DOHH2 (cell line): ENCODE data around the gene PRIM1.
"Not testable (repeated sequence)": the region's sequence is repeated elsewhere in the genome, so short reads cannot be mapped to it uniquely, and the experiment has no call there.

Experiments
- EZH2phosphoT487 ChIP-seq: fragments of 200-600 bp; sonication (generic); IDR thresholded peaks from 2 replicates; pipeline ENCODE4 v1.6.1; 2017; ENCODE audit warnings: borderline replicate concordance, mild to moderate bottlenecking, antibody characterized with exemption, low read length, moderate library complexity, mixed read lengths
- TF ChIP-seq, protein P1 (sequence below): fragments of 200-600 bp; sonication (generic); IDR thresholded peaks from one replicate; pipeline ENCODE4 v1.5.1; 2014; ENCODE audit warnings: antibody characterized with exemption, mild to moderate bottlenecking, low read depth, low read length; ENCODE audit not compliant: poor library complexity, severe bottlenecking

GRCh38 chr12:56799345-56799744, 47.2 kb upstream of the PRIM1 start:
- TF ChIP-seq, protein P1, sequence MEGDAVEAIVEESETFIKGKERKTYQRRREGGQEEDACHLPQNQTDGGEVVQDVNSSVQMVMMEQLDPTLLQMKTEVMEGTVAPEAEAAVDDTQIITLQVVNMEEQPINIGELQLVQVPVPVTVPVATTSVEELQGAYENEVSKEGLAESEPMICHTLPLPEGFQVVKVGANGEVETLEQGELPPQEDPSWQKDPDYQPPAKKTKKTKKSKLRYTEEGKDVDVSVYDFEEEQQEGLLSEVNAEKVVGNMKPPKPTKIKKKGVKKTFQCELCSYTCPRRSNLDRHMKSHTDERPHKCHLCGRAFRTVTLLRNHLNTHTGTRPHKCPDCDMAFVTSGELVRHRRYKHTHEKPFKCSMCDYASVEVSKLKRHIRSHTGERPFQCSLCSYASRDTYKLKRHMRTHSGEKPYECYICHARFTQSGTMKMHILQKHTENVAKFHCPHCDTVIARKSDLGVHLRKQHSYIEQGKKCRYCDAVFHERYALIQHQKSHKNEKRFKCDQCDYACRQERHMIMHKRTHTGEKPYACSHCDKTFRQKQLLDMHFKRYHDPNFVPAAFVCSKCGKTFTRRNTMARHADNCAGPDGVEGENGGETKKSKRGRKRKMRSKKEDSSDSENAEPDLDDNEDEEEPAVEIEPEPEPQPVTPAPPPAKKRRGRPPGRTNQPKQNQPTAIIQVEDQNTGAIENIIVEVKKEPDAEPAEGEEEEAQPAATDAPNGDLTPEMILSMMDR: not testable (repeated sequence)
- not testable (repeated sequence) for TF ChIP-seq EZH2phosphoT487
